CD4-positive, alpha-beta T cell treated with Interleukin-15 for 4 hours (primary cell): ENCODE data around the gene LIPC.

Experiments
- DNase-seq: peaks from one replicate; pipeline ENCODE4 v3.0.0-alpha.2; 2020; ENCODE audit warnings: low spot score

Gene LIPC

GRCh38 chr15:58519516-58519915, 87.7 kb downstream of the LIPC start:
- DNase-seq: no peak

GRCh38 chr15:58520464-58520863, 88.7 kb downstream of the LIPC start:
- no peak for DNase-seq

- DNase-seq: no peak
Observed at GRCh38 chr15:58520936-58521292, 89.1 kb downstream of the LIPC start.

- no peak for DNase-seq
Observed at GRCh38 chr15:58521293-58521991, 89.7 kb downstream of the LIPC start.

GRCh38 chr15:58522391-58522790, 90.6 kb downstream of the LIPC start:
- DNase-seq: no peak

GRCh38 chr15:58522865-58523264, 91.1 kb downstream of the LIPC start:
- DNase-seq: no peak

GRCh38 chr15:58523634-58524033, 91.8 kb downstream of the LIPC start:
- no peak for DNase-seq

GRCh38 chr15:58524247-58524646, 92.5 kb downstream of the LIPC start:
- DNase-seq: no peak

- no peak for DNase-seq
Observed at GRCh38 chr15:58525991-58526421, 94.2 kb downstream of the LIPC start.

- no peak for DNase-seq
Observed at GRCh38 chr15:58526647-58527192, 94.9 kb downstream of the LIPC start.

- no peak for DNase-seq
Observed at GRCh38 chr15:58527573-58528187, 95.9 kb downstream of the LIPC start.

GRCh38 chr15:58528188-58528870, 96.5 kb downstream of the LIPC start:
- no peak for DNase-seq

GRCh38 chr15:58529041-58529440, 97.2 kb downstream of the LIPC start:
- DNase-seq: no peak

GRCh38 chr15:58530056-58530590, 98.3 kb downstream of the LIPC start:
- no peak for DNase-seq

GRCh38 chr15:58532126-58532525, 100.3 kb downstream of the LIPC start:
- DNase-seq: no peak

GRCh38 chr15:58534556-58534955, 102.8 kb downstream of the LIPC start:
- DNase-seq: no peak

GRCh38 chr15:58535337-58535736, 103.5 kb downstream of the LIPC start:
- no peak for DNase-seq

GRCh38 chr15:58535894-58536293, 104.1 kb downstream of the LIPC start:
- no peak for DNase-seq

GRCh38 chr15:58536414-58536813, 104.6 kb downstream of the LIPC start:
- no peak for DNase-seq

GRCh38 chr15:58537033-58537432, 105.2 kb downstream of the LIPC start:
- DNase-seq: no peak

- DNase-seq: no peak
Observed at GRCh38 chr15:58538225-58538727, 106.5 kb downstream of the LIPC start.

GRCh38 chr15:58538901-58539300, 107.1 kb downstream of the LIPC start:
- no peak for DNase-seq

GRCh38 chr15:58539548-58539947, 107.8 kb downstream of the LIPC start:
- no peak for DNase-seq
